ENCODE data around the gene NFS1.
"Not testable (repeated sequence)": the region's sequence is repeated elsewhere in the genome, so short reads cannot be mapped to it uniquely, and the experiment has no call there.

- not testable (repeated sequence) for TF ChIP-seq POLR2A (IDR thresholded peaks at IDR 0.05; ENCODE audit: low read depth); EP300 (IDR thresholded peaks at IDR 0.05)
These were observed 13.8 kb downstream of the NFS1 start for GRCh38 chr20:35685368-35685767.

Data from esophagus muscularis mucosa (tissue), 2 donors.